Measurements from ENCODE around the gene SUSD1.
A peak's percentile ranks its signal among the peaks of the same experiment; 100 is the strongest.

Gene SUSD1

GRCh38 chr9:112021742-112022141 lies 153.4 kb downstream of the SUSD1 start:
- no peaks in the 10 kb centered on the region for H3K9me3 Mint-ChIP-seq
- H3K4me1 Mint-ChIP-seq = peaks cover 49% of the 10 kb centered on the region
- peak overlapping the region; percentile 93 for H3K27ac Mint-ChIP-seq
- no peaks in the 10 kb centered on the region for H3K27me3 Mint-ChIP-seq
- no peak for ATAC-seq
- H3K36me3 Mint-ChIP-seq = peaks cover 10% of the 10 kb centered on the region
- H3K4me3 Mint-ChIP-seq = no peak overlapping the region

DNA sequence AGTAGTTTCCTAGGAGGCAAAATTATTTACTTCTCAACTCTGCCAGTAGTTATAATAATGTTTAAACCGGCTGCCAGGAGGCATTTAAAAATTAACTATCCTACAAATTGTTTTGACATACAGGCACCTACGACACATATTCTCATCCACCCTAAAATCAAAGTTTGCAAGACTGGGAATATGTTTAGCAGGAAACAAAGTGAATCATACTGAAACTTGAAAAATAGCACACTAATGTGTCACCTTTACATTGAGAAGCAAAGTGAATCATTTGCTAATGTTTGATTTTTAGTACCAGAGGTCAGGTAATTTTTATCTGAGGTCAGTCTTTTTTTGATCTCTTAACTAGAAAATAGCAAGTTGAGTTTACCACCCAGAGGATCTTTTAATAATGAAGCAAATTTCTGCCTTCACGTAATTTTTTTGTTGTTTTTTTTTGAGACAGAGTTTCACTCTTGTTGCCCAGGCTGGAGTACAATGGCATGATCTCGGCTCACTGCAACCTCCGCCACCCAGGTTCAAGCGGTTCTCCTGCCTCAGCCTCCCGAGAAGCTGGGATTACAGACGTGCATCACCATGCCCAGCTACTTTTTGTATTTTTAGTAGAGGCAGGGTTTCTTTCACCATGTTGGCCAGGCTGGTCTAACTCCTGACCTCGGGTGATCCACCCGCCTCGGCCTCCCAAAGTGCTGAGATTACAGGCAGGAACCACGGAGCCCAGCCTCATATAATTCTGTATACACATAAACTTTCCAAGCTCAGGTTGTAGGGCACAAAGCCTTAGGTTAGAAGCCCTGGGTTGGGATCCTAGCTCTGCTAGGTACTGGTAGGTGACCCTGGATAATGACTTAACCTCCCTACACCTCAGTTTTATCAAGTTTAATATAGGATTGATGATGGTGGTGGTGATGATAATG lies 154.2 kb downstream of the SUSD1 start:
- Mint-ChIP-seq H3K9me3 (no peaks in the 10 kb centered on the region), H3K4me1 (peaks cover 55% of the 10 kb centered on the region)

DNA sequence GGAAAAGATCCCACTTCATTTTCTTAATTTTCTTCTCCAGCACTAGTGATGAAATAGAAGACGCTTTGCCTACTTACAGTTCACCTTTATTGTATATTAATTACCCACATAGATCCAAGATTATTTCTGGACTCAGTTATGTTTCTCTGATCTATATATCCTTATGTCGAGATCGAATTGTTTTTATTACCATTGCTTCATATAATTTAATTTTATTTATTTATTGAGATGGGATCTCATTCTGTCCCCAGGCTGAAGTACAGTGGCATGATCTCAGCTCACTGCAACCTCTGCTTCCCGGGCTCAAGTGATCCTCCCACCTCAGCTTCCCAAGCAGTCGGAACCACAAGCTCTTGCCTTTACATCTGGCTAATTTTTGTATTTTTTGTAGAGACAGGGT lies 157.2 kb downstream of the SUSD1 start:
- Mint-ChIP-seq H3K4me3 (no peak overlapping the region), H3K27me3 (no peaks in the 10 kb centered on the region), H3K4me1 (peaks cover 69% of the 10 kb centered on the region), H3K36me3 (no peaks in the 10 kb centered on the region), H3K27ac (peak overlapping the region; percentile 57), H3K9me3 (no peaks in the 10 kb centered on the region)
- ATAC-seq = no peak

More for the DNA sequence above, 154.2 kb downstream of the SUSD1 start:
- Mint-ChIP-seq H3K4me3 (peak overlapping the region; percentile 7), H3K27me3 (no peaks in the 10 kb centered on the region), H3K27ac (peak overlapping the region; percentile 93), H3K36me3 (peaks cover 10% of the 10 kb centered on the region)
- peak; percentile 48 for ATAC-seq

GRCh38 chr9:112015736-112016135 lies 159.4 kb downstream of the SUSD1 start:
- no peak overlapping the region for H3K4me3 Mint-ChIP-seq
- H3K9me3 Mint-ChIP-seq = no peaks in the 10 kb centered on the region
- peaks cover 72% of the 10 kb centered on the region for H3K4me1 Mint-ChIP-seq
- ATAC-seq = no peak
- no peaks in the 10 kb centered on the region for H3K27me3 Mint-ChIP-seq
- H3K27ac Mint-ChIP-seq = peak overlapping the region; percentile 94
- H3K36me3 Mint-ChIP-seq = no peaks in the 10 kb centered on the region

- H3K27me3 Mint-ChIP-seq = no peaks in the 10 kb centered on the region
- H3K27ac Mint-ChIP-seq = peak overlapping the region; percentile 94
- peak; percentile 57 for ATAC-seq
- H3K4me1 Mint-ChIP-seq = peaks cover 69% of the 10 kb centered on the region
- no peaks in the 10 kb centered on the region for H3K36me3 Mint-ChIP-seq
- H3K4me3 Mint-ChIP-seq = no peak overlapping the region
- no peaks in the 10 kb centered on the region for H3K9me3 Mint-ChIP-seq
These were observed 159.9 kb downstream of the SUSD1 start for GRCh38 chr9:112015149-112015548.

GRCh38 chr9:112013266-112013665 lies 161.8 kb downstream of the SUSD1 start:
- no peaks in the 10 kb centered on the region for H3K9me3 Mint-ChIP-seq
- H3K27me3 Mint-ChIP-seq = no peaks in the 10 kb centered on the region
- peak overlapping the region; percentile 10 for H3K4me3 Mint-ChIP-seq
- H3K36me3 Mint-ChIP-seq = no peaks in the 10 kb centered on the region
- H3K27ac Mint-ChIP-seq = peak overlapping the region; percentile 94
- peak; percentile 65 for ATAC-seq
- peaks cover 74% of the 10 kb centered on the region for H3K4me1 Mint-ChIP-seq

- ATAC-seq = peak; percentile 93
- peaks cover 79% of the 10 kb centered on the region for H3K4me1 Mint-ChIP-seq
These were observed 162.8 kb downstream of the SUSD1 start for GRCh38 chr9:112012026-112012902.

DNA sequence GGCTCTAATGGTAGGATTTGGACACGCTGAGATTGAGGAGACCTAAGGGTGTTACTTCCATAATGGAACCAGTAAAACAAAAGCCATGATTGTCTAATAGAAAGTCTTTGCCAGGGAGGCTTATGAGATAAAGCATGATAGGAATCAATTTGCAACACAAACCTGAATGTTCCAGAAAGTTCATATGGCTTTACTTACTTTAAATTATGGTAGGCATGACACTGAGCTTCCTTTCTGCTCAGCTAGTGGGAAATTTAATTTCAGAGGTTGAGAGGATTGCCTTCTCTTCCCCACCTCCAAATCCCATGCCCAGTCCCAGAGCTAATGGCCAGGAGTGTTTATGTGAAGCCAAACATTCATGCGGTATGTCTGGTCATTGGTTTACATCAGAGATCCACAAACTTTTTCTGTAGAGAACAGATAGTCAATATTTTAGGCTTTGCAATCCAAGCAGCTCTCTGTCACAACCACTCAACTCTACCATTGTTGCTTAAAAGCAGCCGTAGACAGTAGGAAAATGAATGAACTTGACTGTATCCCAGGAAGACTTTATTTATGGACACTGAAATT lies 164.0 kb downstream of the SUSD1 start:
- no peaks in the 10 kb centered on the region for H3K27me3 Mint-ChIP-seq
- H3K4me1 Mint-ChIP-seq = peaks cover 70% of the 10 kb centered on the region
- ATAC-seq = no peak
- H3K36me3 Mint-ChIP-seq = no peaks in the 10 kb centered on the region
- no peak overlapping the region for H3K4me3 Mint-ChIP-seq
- no peaks in the 10 kb centered on the region for H3K9me3 Mint-ChIP-seq
- peak overlapping the region; percentile 94 for H3K27ac Mint-ChIP-seq

More at GRCh38 chr9:112012026-112012902, 162.8 kb downstream of the SUSD1 start:
- Mint-ChIP-seq H3K27me3 (no peaks in the 10 kb centered on the region), H3K4me3 (peak overlapping the region; percentile 6), H3K9me3 (no peaks in the 10 kb centered on the region), H3K36me3 (no peaks in the 10 kb centered on the region), H3K27ac (peak overlapping the region; percentile 94)

DNA sequence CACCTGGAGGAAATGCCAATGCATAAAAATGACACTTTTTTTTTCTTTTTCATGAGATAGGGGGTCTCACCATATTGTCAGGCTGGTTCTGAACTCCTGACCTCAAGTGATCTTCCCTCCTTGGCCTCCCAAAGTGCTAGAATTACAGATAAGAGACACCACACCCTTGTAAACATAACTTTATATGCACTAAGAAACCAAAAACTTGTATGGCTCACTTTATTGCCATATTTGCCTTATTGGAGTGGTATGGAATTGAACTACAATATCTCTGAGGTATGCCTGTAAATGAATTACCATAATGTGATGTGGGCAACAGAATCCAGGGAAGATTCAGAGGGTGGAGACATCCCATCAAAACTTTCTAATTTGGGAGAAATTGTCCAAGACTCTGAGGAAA lies 164.6 kb downstream of the SUSD1 start:
- Mint-ChIP-seq H3K36me3 (no peaks in the 10 kb centered on the region), H3K9me3 (no peaks in the 10 kb centered on the region), H3K27me3 (no peaks in the 10 kb centered on the region), H3K4me3 (no peak overlapping the region), H3K4me1 (peaks cover 74% of the 10 kb centered on the region), H3K27ac (peak overlapping the region; percentile 94)
- no peak for ATAC-seq

DNA sequence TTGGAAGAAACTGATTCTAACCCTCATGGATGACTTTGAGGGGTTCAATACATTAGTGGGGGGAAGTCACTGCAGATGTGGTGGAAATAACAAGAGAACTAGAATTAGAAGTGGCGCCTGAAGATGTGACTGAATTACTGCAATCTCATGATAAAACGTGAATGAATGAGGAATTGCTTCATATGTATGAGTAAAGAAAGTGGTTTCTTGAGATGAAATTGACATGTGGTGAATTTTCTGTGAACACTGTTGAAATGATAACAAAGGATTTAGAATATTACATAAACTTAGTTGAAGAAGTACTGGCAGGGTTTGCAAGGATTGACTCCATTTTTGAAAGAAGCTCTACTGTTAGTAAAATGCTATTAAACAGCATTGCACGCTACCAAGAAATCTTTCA lies 165.4 kb downstream of the SUSD1 start:
- Mint-ChIP-seq H3K9me3 (no peaks in the 10 kb centered on the region), H3K27me3 (no peaks in the 10 kb centered on the region), H3K36me3 (no peaks in the 10 kb centered on the region), H3K4me3 (no peak overlapping the region), H3K27ac (peak overlapping the region; percentile 14), H3K4me1 (peaks cover 74% of the 10 kb centered on the region)
- no peak for ATAC-seq

- no peaks in the 10 kb centered on the region for H3K27me3 Mint-ChIP-seq
- no peaks in the 10 kb centered on the region for H3K9me3 Mint-ChIP-seq
- peak overlapping the region; percentile 70 for H3K27ac Mint-ChIP-seq
- no peak overlapping the region for H3K4me3 Mint-ChIP-seq
- no peak for ATAC-seq
- H3K4me1 Mint-ChIP-seq = peaks cover 72% of the 10 kb centered on the region
- no peaks in the 10 kb centered on the region for H3K36me3 Mint-ChIP-seq
These were observed 167.4 kb downstream of the SUSD1 start for GRCh38 chr9:112007575-112008240.

DNA sequence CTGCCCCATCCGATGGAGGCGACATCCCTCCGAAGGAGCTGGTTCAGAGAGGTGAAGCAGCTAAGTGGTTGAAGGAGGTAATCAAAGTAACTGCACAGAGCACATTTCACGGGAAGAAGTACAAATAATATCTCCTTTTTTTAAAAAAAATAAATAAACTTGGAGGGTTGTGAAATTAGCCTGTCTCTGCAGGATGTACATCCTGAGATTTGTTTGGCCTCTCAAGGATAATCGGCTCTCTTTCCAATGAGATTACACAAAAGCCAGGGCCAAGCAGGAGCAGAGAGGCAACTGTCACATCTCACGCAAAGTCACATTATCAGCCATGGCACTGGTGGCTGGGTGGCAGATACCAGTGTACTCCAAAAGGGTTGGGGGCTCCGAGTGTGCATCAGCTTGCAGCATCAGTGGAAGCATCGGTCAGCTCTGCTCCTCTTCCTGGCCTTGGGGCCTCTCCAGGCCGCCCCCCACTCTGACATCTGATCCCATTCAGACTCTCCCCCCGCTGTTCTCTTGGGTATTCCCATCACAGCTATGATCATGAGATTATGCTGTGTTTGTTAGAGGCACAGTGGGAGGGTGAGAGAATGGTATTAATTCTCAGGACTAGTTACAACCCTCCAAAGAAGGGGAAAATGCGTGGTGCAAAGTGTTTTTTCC lies 168.6 kb downstream of the SUSD1 start:
- Mint-ChIP-seq H3K27me3 (no peaks in the 10 kb centered on the region), H3K36me3 (no peaks in the 10 kb centered on the region), H3K4me1 (peaks cover 62% of the 10 kb centered on the region), H3K27ac (peak overlapping the region; percentile 77), H3K4me3 (no peak overlapping the region), H3K9me3 (no peaks in the 10 kb centered on the region)
- no peak for ATAC-seq

DNA sequence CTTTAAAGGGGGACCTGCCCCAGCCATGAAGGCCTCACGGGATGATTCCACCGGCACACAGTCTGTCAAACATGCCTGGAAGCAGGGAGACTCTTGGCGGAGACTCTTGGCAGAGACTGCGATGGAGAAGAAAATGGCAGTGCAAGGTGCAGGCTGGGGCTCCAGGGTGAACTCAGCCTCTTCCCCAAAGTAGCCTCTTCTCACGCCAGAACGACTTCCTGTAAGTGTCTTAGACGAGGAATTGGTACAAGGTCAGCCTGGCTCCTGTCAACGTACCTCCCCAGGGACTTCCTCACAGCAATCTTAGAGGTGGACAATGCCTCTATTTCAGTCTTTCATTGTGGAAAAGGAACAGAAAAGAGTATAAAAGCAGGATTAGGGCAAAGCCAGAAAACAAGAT lies 169.2 kb downstream of the SUSD1 start:
- no peaks in the 10 kb centered on the region for H3K27me3 Mint-ChIP-seq
- no peaks in the 10 kb centered on the region for H3K9me3 Mint-ChIP-seq
- ATAC-seq = no peak
- H3K36me3 Mint-ChIP-seq = no peaks in the 10 kb centered on the region
- H3K4me3 Mint-ChIP-seq = no peak overlapping the region
- peak overlapping the region; percentile 77 for H3K27ac Mint-ChIP-seq
- peaks cover 57% of the 10 kb centered on the region for H3K4me1 Mint-ChIP-seq

DNA sequence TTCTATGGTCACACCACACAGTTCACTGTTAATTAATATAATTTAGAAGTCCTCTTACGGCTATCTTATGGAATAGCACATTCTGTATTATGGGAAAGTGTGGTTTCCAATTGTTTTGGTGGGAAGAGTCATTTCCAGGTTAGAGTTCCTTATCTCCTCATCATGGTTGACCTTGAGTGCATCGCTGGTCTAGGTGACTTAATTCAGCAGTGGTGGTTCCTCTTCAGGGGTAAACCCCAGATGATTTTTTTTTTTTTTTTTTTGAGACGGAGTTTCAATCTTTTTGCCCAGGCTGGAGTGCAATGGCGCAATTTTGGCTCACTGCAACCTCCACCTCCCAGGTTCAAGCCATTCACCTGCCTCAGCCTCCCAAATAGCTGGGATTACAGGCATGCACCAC lies 171.6 kb downstream of the SUSD1 start:
- no peak overlapping the region for H3K4me3 Mint-ChIP-seq
- no peaks in the 10 kb centered on the region for H3K9me3 Mint-ChIP-seq
- peak; percentile 75 for ATAC-seq
- peaks cover 46% of the 10 kb centered on the region for H3K4me1 Mint-ChIP-seq
- peak overlapping the region; percentile 77 for H3K27ac Mint-ChIP-seq
- H3K36me3 Mint-ChIP-seq = no peaks in the 10 kb centered on the region
- no peaks in the 10 kb centered on the region for H3K27me3 Mint-ChIP-seq
